Measurements from ENCODE around the gene SLC35F3. TPM values are rescaled to one million over a fixed set of nuclear protein-coding genes. Genes with fewer than 3 reads are reported as not detected.

The SLC35F3 gene
- total RNA-seq, 1 experiment from 2014 or later: not detected

GRCh38 chr1:234253732-234254131 lies 349.3 kb downstream of the SLC35F3 start:
- CTCF ChIA-PET: no interaction called here
- no TSS peak for BruUV-seq (replicated peaks)
- Mint-ChIP-seq H3K9me3 (ENCODE audit: unreplicated experiment) (peaks cover 18% of the 10 kb centered on the region), H3K36me3 (ENCODE audit: insufficient read depth, unreplicated experiment) (no peaks in the 10 kb centered on the region), H3K4me1 (ENCODE audit: low read depth, unreplicated experiment) (no peaks in the 10 kb centered on the region), H3K27ac (ENCODE audit: unreplicated experiment) (no peak overlapping the region), H3K27me3 (ENCODE audit: insufficient read depth, unreplicated experiment) (peaks cover 3% of the 10 kb centered on the region), H3K4me3 (ENCODE audit: unreplicated experiment) (no peak overlapping the region)
- no peak for DNase-seq
- Histone ChIP-seq H3K36me3 (ENCODE audit: control insufficient read depth, insufficient read depth, low read length) (no peaks in the 10 kb centered on the region), H3K9me3 (peaks cover 16% of the 10 kb centered on the region), H3K4me3 (ENCODE audit: low read depth, low read length) (no peak overlapping the region), H3K27me3 (replicated peaks; ENCODE audit: control insufficient read depth, insufficient read depth, low read length) (no peaks in the 10 kb centered on the region), H3K4me1 (no peaks in the 10 kb centered on the region)
- no peak for TF ChIP-seq CTCF (IDR thresholded peaks at IDR 0.05; ENCODE audit: insufficient read depth in 1 of 2, low read depth in 1 of 2, low read length in 1 of 2, severe bottlenecking in 1 of 2, unreplicated experiment in 1 of 2)
- intact Hi-C loops (cut with micrococcal nuclease; ENCODE audit: unreplicated experiment): no loop called here
- POLR2A ChIA-PET: no interaction called here

DNA sequence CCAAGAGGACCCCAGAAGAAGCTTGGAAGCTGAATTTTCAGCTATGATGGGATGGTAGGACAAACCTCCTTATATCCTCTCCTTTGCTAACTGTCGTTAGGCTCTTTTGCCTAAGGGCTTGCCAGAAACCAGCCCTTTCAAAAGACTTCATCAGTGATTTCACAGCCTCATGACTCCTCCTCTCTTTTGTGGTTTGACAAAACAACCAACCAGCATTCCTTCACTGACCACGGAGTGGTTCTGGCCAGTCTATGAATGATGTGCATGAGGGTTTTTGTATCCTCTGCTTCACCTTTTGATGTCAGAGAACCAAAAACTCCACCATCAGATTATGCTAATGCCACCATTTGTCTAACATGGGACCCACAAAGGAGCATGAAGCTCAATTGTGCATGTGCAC lies 351.9 kb downstream of the SLC35F3 start:
- Histone ChIP-seq H3K4me1 (no peaks in the 10 kb centered on the region), H3K27me3 (replicated peaks; ENCODE audit: control insufficient read depth, insufficient read depth, low read length) (no peaks in the 10 kb centered on the region), H3K4me3 (ENCODE audit: low read depth, low read length) (no peak overlapping the region), H3K36me3 (ENCODE audit: control insufficient read depth, insufficient read depth, low read length) (no peaks in the 10 kb centered on the region), H3K9me3 (peaks cover 16% of the 10 kb centered on the region)
- peaks cover 18% of the 10 kb centered on the region for H3K9me3 Mint-ChIP-seq (ENCODE audit: unreplicated experiment)
- no peaks in the 10 kb centered on the region for H3K36me3 Mint-ChIP-seq (ENCODE audit: insufficient read depth, unreplicated experiment)
- H3K4me3 Mint-ChIP-seq (ENCODE audit: unreplicated experiment): no peak overlapping the region
- H3K27me3 Mint-ChIP-seq (ENCODE audit: insufficient read depth, unreplicated experiment): peaks cover 15% of the 10 kb centered on the region
- no TSS peak for BruUV-seq (replicated peaks)
- intact Hi-C loops (cut with micrococcal nuclease; ENCODE audit: unreplicated experiment): no loop called here
- TF ChIP-seq CTCF (IDR thresholded peaks at IDR 0.05; ENCODE audit: insufficient read depth in 1 of 2, low read depth in 1 of 2, low read length in 1 of 2, severe bottlenecking in 1 of 2, unreplicated experiment in 1 of 2): no peak
- CTCF ChIA-PET: no interaction called here
- no peak for DNase-seq
- POLR2A ChIA-PET: no interaction called here
- H3K27ac Mint-ChIP-seq (ENCODE audit: unreplicated experiment): no peak overlapping the region
- H3K4me1 Mint-ChIP-seq (ENCODE audit: low read depth, unreplicated experiment): no peaks in the 10 kb centered on the region

GRCh38 chr1:234258071-234258470 lies 353.6 kb downstream of the SLC35F3 start:
- Mint-ChIP-seq H3K4me3 (ENCODE audit: unreplicated experiment) (no peak overlapping the region), H3K36me3 (ENCODE audit: insufficient read depth, unreplicated experiment) (no peaks in the 10 kb centered on the region), H3K4me1 (ENCODE audit: low read depth, unreplicated experiment) (no peaks in the 10 kb centered on the region), H3K27ac (ENCODE audit: unreplicated experiment) (no peak overlapping the region), H3K27me3 (ENCODE audit: insufficient read depth, unreplicated experiment) (peaks cover 15% of the 10 kb centered on the region), H3K9me3 (ENCODE audit: unreplicated experiment) (peaks cover 18% of the 10 kb centered on the region)
- ChIA-PET POLR2A (no interaction called here), CTCF (no interaction called here)
- intact Hi-C loops (cut with micrococcal nuclease; ENCODE audit: unreplicated experiment): no loop called here
- peaks cover 16% of the 10 kb centered on the region for H3K9me3 ChIP-seq
- H3K4me1 ChIP-seq: no peaks in the 10 kb centered on the region
- H3K4me3 ChIP-seq (ENCODE audit: low read depth, low read length): no peak overlapping the region
- peaks cover 2% of the 10 kb centered on the region; the same call in 1 of the 2 replicates for H3K27me3 ChIP-seq (replicated peaks; ENCODE audit: control insufficient read depth, insufficient read depth, low read length)
- no peak for DNase-seq
- no TSS peak for BruUV-seq (replicated peaks)
- H3K36me3 ChIP-seq (ENCODE audit: control insufficient read depth, insufficient read depth, low read length): no peaks in the 10 kb centered on the region
- TF ChIP-seq CTCF (IDR thresholded peaks at IDR 0.05; ENCODE audit: insufficient read depth in 1 of 2, low read depth in 1 of 2, low read length in 1 of 2, severe bottlenecking in 1 of 2, unreplicated experiment in 1 of 2): no peak
